Measurements from ENCODE around the gene CD300LG. TPM values are rescaled to one million over a fixed set of nuclear protein-coding genes. Genes with fewer than 3 reads are reported as not detected.
A peak's percentile ranks its signal among the peaks of the same experiment; 100 is the strongest.
"Not testable (repeated sequence)": the region's sequence is repeated elsewhere in the genome, so short reads cannot be mapped to it uniquely, and the experiment has no call there.

Gene CD300LG
- total RNA-seq: 10 to 100 TPM; 17.9 to 69.2 (median 51.0) TPM

GRCh38 chr17:43846963-43847371 is at the start of gene CD300LG:
CD300LG (plus strand) TSS chr17:43847176; CDS start chr17:43847217, 41 bp downstream.
- DNase-seq (ENCODE audit: low spot score in 2 of 2): no peak
- H3K27me3 ChIP-seq: no peaks in the 10 kb centered on the region
- no peaks in the 10 kb centered on the region for H3K9me3 ChIP-seq
- TF ChIP-seq POLR2AphosphoS5 (IDR thresholded peaks at IDR 0.05) (no peak), POLR2A (IDR thresholded peaks at IDR 0.05) (no peak), CTCF (IDR thresholded peaks at IDR 0.05) (no peak)
- intact Hi-C loops (cut with DNase I; ENCODE audit: low total_unique reads): no loop called here
- H3K27ac ChIP-seq: peak within 1 kb of the TSS; percentile 36 to 46
- H3K4me3 ChIP-seq: peak within 1 kb of the TSS; percentile 31 to 52 (median 45)
- peaks cover 0 to 3% of the 10 kb centered on the region in 2 donors for H3K4me1 ChIP-seq
- H3K36me3 ChIP-seq: no peaks in the 10 kb centered on the region

GRCh38 chr17:43798024-43798423 is 49.0 kb upstream of the CD300LG start:
- H3K9me3 ChIP-seq; H3K4me3 ChIP-seq; H3K27ac ChIP-seq; H3K27me3 ChIP-seq; H3K36me3 ChIP-seq; intact Hi-C loops (cut with DNase I; ENCODE audit: low total_unique reads); H3K4me1 ChIP-seq; DNase-seq (ENCODE audit: low spot score in 2 of 2): not testable (repeated sequence)

- TF ChIP-seq POLR2AphosphoS5 (IDR thresholded peaks at IDR 0.05): no peak
- Histone ChIP-seq H3K9me3 (no peaks in the 10 kb centered on the region), H3K4me1 (no peaks in the 10 kb centered on the region), H3K27ac (no peak overlapping the region), H3K27me3 (no peaks in the 10 kb centered on the region), H3K4me3 (no peak overlapping the region), H3K36me3 (no peaks in the 10 kb centered on the region)
- no peak for DNase-seq (ENCODE audit: low spot score in 2 of 2)
- intact Hi-C loops (cut with DNase I; ENCODE audit: low total_unique reads): no loop called here
These were observed 47.9 kb upstream of the CD300LG start for GRCh38 chr17:43799047-43799446.

GRCh38 chr17:43800736-43801135 is 46.2 kb upstream of the CD300LG start:
- H3K27me3 ChIP-seq: no peaks in the 10 kb centered on the region
- no peaks in the 10 kb centered on the region for H3K4me1 ChIP-seq
- H3K4me3 ChIP-seq: no peak overlapping the region
- TF ChIP-seq POLR2A (IDR thresholded peaks at IDR 0.05) (no peak), POLR2AphosphoS5 (IDR thresholded peaks at IDR 0.05) (no peak), CTCF (IDR thresholded peaks at IDR 0.05) (no peak)
- no peaks in the 10 kb centered on the region for H3K9me3 ChIP-seq
- no peak for DNase-seq (ENCODE audit: low spot score in 2 of 2)
- no peak overlapping the region for H3K27ac ChIP-seq
- no peaks in the 10 kb centered on the region for H3K36me3 ChIP-seq
- intact Hi-C loops (cut with DNase I; ENCODE audit: low total_unique reads): no loop called here

- no peaks in the 10 kb centered on the region for H3K36me3 ChIP-seq
- no peak for DNase-seq (ENCODE audit: low spot score in 2 of 2)
- H3K4me1 ChIP-seq: no peaks in the 10 kb centered on the region
These were observed 45.1 kb upstream of the CD300LG start for GRCh38 chr17:43801844-43802243.

GRCh38 chr17:43803758-43804157 is 43.2 kb upstream of the CD300LG start:
- intact Hi-C loops (cut with DNase I; ENCODE audit: low total_unique reads): no loop called here
- no peak for TF ChIP-seq CTCF (IDR thresholded peaks at IDR 0.05)
- no peak for TF ChIP-seq POLR2AphosphoS5 (IDR thresholded peaks at IDR 0.05)
- TF ChIP-seq POLR2A (IDR thresholded peaks at IDR 0.05): no peak
- Histone ChIP-seq H3K9me3 (no peaks in the 10 kb centered on the region), H3K4me1 (no peaks in the 10 kb centered on the region), H3K27me3 (no peaks in the 10 kb centered on the region), H3K27ac (no peak overlapping the region), H3K36me3 (no peaks in the 10 kb centered on the region), H3K4me3 (no peak overlapping the region)
- no peak for DNase-seq (ENCODE audit: low spot score in 2 of 2)

More at GRCh38 chr17:43801844-43802243, 45.1 kb upstream of the CD300LG start:
- intact Hi-C loops (cut with DNase I; ENCODE audit: low total_unique reads): no loop called here
- TF ChIP-seq POLR2AphosphoS5 (IDR thresholded peaks at IDR 0.05): no peak
- TF ChIP-seq CTCF (IDR thresholded peaks at IDR 0.05): no peak
- no peak for TF ChIP-seq POLR2A (IDR thresholded peaks at IDR 0.05)
- no peak overlapping the region for H3K4me3 ChIP-seq
- H3K27ac ChIP-seq: no peak overlapping the region
- no peaks in the 10 kb centered on the region for H3K9me3 ChIP-seq
- no peaks in the 10 kb centered on the region for H3K27me3 ChIP-seq
